CD4-positive, alpha-beta T cell treated with Interleukin-12 subunit alpha and Interleukin-12 subunit beta, for 1 hour (primary cell): Measurements from ENCODE around the gene OSTM1.
"Not testable (repeated sequence)": the region's sequence is repeated elsewhere in the genome, so short reads cannot be mapped to it uniquely, and the experiment has no call there.

ENCODE experiments used
- DNase-seq: peaks from one replicate; pipeline ENCODE4 v3.0.0-alpha.2; 2020

Gene OSTM1

DNA sequence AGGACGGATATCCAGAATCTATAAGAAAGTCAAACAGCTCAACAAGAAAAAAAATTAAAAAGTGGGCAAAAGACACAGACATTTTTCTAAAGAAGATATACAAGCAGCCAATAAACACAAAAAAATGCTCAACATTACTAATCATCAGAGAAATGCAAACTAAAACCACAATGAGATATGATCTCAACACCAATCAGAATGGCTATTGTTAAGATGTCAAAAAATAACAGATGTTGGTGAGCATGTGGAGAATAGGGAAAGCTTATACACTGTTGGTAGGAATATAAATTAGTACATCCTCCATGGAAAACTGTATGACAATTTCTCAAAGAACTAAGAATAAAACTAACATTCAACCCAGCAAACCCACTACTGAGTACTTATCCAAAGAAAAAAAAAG, 23.3 kb upstream of the OSTM1 start:
- no peak for DNase-seq

DNA sequence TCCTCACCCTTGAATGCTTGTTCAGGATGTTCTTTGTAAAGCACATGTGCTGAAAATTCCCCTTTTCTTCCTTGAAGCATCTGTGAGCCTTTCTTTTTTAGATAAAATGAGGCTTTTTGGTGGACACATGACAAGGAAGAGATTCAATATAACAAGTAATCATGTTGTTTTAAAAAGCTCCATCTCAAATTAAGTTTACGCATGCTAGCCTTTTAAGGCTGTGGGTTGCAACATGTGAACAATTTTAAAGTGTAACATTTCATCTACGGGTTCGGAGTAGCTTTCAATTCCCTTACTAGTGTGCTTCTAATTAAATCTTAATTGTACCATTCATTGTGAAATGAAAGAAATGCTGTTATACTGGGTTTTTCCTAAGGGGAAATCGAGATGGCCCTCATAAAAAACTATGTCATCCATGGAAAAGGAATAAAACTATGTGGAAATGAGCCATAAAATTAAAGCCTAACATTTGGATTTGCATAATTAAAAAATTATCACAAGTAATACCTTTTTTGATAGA, 19.3 kb upstream of the OSTM1 start:
- DNase-seq, result no peak

DNA sequence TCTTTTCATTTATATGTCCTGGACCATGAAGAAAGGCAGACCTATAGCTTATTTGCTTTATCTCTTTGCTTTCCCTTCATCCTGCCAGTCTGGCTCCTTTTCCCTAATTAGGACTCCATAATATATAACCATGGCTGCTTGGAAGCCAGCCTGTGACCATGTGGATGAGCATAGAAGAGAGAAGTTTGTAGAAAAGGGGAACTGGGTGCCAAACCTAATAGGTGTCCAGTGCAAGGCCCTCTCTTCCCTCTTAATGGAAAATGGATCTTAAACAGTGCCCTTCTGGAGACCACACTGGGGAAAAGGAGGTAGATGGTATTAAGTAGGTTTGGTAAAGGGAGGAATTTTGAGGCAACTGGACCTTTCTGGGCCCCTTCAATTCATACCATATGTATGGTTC, 16.7 kb upstream of the OSTM1 start:
- DNase-seq, result no peak

DNA sequence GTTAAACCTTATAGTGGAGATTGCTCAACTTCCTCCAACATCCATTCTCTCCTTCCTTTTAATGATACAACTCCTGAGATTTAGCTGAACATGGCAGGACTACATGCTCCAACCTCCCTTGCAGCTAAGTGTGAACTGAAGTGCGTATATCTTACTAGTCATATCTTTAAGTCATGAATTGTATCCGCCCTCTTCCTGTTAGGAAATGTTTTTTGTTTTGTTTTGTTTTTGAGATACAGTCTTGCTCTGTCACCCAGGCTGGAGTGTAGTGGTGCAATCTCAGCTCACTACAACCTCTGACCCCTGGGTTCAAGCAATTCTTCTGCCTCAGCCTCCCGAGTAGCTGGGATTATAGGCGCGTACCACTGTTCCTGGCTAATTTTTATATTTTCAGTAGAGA, 8.8 kb upstream of the OSTM1 start:
- no peak for DNase-seq

DNA sequence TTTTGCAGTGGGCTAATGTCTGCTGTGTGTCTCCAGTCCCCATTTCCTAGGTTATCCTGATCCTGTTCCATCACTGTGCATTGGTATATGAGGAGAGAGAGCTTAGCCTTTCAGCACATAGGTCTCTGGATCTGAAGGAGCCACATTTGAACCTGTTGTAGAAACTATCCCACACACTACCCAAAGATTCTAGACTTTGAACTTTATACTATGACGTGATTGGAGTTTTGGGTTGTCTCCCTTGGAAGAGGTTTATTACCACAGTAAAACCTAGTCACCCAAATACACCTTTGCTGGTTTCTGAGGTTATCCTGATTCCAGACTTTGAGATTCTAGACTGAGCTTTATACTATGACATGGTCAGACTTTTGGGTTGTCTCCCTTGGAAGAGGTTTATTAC, 8.0 kb upstream of the OSTM1 start:
- DNase-seq, result no peak

DNA sequence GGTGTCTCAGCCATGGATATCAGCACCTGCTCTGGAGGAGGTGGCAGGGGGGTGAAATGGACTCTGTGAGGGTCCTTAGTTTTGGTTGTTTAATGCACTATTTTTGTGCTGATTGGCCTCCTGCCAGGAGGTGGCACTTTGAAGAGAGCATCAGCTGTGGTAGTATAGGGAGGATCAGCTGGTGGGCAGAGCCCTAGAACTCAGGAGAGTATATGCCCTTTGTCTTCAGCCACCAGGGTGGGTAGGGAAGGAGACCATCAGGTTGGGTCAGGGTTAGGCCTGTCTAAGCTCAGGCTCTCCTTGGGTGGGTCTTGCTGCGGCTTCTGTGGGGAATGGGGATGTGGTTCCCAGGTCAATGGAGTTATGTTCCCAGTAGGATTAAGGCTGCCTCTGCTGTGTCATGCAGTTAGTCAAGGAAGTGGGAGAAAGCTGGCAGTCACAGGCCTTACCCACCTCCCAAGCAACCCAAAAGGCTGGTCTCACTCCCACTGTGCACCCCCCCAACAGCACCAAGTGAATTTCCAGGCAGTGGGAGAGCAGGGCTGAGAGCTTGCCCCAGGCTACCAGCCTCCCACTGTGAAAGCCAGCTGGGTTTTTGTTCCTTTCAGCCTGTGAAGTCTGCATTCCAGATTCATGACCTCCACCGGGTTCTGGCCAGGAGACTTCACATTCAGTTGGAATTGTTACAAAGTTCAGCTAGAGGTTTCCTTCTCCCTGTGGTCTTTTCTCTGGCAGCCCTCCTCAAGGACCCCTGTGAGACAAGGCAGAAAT, 5.7 kb upstream of the OSTM1 start:
- DNase-seq, result no peak

DNA sequence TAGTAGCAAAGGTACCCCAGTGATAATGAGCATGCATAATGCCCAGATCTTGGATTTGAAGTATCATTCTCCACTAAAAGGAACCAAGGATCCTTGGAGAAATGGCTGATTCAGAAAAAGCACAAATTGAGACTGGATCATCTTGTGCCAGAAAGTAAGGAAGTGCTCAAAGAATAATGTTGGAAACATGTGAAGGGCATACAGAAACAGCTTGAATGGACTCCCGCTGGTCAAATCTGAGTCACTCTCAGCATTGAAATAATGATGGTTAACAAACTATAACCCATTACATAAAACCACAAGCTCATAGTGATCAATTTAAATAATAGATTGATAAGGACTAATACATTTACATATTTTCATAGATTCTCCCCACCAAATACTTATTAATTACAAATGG, 3.6 kb upstream of the OSTM1 start:
- DNase-seq, result no peak

DNA sequence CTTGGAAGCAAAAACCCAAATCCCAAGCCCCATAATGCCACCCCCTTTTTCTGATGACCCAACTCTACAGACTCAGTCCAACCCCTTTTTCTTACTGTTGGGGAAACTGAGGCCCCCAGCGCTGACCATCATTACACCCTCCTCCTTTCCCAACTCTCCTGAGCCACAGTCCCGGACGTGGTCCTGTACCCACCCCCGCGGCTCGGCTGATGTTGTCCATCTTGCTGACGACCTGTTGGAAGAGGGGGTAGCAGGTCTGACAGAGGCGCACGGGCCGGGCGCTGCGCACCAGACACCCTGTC, 533 bp downstream of the OSTM1 start:
- DNase-seq, result no peak

DNA sequence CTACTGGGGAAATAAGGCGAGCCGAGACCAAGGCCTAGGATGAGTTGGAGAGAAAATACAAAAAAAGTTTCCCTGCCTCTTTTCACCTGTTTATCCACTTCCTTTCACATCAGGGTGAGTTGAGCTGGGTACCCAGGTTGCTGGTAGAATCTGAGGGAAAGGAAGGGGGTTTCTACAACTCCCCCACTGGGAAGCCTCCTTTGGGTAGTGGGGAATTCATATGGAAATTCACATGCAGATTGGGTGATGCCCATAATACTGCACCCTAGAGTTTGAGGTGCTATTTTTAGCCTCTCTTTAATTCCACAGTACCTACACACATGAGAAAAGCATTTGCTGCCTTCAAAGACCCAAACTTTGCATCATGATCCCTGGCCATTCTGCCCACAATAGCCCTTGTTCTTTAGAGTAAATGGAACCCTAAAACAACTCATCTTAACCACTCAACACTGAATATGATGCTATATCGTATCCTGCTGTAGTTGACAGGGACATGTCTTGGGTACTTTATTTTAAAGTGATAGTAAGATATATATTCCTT, 2.7 kb downstream of the OSTM1 start:
- DNase-seq, result no peak

DNA sequence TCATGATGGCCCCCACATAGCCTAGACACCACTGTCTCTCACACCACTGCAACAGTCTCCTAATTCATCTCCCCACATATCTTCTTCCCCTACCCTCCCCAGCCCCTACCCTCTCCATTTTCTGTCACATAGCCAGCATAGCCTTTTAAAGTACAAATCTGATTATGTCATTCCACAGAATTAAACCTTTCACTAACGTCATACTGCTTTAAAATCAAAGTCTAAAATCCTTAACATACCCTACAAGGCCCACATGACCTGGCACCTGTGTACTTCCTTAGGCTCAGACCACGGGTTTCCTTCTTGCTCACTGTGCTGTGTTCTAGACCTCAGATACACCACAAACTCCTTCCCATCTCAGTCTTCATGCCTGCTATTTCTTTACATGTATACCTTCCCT, 5.9 kb downstream of the OSTM1 start:
- peak; percentile 33 for DNase-seq

DNA sequence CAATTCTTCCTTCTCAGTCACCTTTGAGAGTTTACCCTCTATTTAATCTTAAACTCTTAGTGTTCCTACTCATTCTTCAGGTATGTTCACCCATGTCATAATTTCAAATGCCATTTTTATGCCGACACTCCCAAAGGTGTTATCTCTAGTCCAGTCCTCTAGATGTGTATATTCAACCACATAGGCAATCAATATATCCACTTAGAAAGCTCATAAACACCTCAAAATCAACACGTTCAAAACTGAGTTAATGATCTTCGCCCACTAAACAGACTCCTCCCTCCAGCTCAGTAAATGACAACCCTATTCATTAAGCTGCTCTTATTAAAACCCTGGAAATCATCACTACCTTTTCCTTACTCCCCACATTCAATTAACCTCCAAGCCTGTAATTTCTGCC, 6.4 kb downstream of the OSTM1 start:
- no peak for DNase-seq

DNA sequence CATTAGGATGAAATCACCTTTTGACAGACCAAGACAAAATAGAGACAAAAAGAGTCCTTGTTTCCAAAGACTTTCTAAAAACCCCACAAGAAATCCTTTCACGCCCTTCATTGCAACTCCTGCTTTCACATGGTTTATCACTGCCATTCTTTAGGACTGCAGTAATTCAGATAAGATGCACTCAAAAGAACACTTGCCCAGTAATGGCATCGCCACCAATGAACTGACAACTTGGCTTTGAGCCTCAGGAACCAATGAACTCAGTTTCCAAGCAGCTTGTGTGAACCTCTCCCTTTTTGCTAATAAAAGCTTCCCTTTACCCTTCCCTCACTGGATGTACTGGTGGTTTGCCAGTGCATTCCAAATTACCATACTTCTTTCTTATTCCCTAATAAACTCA, 21.8 kb downstream of the OSTM1 start:
- no peak for DNase-seq

DNA sequence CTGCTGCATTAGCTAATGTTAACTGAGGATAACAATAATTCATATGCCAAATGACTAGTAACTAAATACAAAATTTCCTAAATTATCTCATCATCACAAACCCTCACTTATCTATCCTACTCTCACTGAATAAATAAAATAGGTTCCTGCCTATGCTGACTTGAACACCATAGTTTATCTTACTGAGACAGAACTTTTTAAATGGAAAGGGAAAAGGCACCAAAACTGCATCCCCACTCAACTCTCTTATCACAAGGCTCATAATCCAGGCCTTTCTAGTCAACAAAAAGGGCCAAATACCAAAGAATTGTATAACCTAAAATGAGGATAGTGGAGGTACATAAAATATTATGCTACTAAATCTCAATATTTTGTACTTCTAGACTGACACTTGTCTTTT, 23.1 kb downstream of the OSTM1 start:
- DNase-seq, result no peak

DNA sequence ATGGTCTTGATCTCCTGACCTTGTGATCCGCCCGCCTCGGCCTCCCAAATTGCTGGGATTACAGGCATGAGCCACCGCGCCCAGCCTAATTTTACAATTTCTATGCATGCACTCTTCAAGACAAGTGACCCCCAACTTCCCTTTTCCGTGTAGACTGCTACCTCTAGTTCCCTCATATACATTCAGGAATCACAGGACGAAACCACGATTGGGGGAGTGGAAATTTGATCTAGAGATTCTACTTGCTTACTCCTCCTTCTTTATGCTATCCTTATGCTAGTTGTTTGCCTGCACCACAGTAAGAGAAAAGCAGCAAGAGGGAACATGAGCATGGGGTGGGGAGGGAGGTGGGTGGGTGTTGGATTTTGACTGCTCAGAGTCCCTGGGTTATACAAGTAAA, 34.9 kb downstream of the OSTM1 start:
- no peak for DNase-seq

DNA sequence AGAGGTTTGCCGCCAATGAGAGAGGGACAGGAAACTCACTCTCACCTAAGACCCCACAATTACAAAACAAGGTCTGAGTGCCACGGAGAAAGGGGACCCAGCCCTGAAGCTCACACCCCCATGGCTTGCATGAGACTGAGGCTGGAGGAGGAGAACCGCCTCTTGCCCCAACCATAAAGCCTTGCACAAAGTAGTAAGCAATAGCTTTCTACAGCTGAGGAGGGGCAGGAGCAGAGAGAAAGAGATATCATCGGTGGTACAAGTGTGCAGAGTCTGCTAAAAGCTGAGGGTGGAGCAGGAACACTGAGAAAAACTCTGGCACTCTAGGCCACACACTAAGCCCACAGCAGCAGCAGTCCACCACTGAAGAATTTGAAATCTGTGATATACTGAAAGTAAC, 37.7 kb downstream of the OSTM1 start:
- no peak for DNase-seq

DNA sequence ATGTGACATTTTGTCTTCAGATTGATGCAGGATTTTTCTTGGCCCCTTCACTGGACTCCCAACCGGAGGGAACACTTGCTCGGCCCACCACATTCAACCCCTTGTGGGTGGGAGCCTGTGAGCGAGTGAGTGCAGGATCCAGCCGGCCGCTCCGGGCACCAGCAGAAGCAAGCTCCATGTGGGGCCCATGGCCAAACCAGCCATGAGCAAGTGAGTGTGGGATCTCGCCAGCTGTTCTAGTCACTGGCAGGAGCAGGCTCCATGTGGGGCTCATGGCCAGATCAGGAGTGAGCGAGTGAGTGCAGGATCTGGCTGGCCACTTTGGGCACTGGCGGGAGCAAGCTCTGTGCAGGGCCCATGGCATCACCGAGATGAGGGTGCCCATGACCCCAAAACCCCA, 42.6 kb downstream of the OSTM1 start:
- DNase-seq, result no peak

DNA sequence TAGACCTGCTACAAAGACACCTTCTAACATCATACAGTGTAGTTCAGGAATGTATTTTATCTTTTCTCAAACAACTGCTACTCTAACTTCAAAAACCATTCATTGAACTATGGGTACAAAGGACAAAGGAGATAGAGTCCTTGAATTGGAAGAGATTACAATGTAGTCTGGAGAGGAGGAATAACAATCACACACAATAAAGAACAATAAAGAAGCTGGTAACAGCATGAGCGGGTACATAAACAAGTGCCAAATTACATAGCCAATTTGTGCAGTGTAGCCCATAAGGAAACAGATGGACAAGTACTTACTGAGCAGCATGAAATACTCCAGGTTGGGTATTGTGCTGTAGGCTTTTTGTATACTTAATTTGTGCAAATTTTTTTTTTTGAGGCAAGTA, 44.3 kb downstream of the OSTM1 start:
- no peak for DNase-seq

DNA sequence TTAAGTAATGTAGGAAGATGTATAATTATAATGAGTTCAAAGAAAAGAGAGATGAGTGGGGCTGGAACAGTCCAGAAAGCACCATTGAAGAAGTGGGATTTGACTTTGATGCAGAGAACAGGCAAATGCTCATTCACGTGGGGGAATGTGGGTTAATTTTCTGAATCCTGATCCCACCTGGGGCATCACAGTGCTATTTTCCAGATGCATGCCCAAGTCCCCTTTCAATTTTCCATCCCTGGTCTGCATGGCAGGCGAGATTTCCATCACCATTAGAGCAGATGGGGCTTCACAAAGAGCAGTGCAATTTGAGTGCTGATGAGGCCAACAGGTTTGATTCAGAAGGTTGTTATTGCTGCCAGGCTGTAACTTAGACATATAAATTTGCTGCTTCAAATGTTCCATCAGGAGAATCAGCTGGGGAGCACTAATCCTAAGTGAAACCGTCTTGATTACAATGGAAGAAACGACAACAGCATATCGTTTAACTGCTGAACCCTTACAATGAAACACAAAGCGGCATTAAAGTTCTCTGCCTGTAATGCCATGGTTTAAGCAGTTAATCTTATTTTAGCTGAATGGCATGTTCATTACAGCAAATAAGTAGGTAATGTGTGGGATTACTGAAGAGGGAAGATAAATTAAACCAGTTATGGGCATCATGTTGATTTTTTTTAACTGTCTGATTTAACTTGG, 45.2 kb downstream of the OSTM1 start:
- no peak for DNase-seq

DNA sequence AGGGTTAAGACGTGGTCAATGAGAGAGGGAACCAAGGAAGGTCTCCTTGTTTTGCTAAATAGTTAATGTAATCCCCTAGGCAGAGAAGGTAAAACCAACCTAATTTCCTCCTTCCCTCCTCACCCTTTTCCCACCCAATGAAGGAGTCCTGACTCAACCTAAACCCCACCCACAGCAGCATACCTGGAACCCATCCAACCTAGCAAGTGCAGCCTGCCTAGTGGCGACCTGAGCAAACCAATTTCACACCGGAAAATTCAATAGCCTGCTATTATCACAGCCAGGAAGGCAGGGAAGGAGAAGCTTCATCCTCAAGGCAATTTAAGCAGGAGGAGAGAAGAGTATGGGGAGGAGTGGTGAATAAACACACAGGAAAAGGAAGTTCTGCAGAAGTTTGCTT, 46.9 kb downstream of the OSTM1 start:
- DNase-seq, result no peak

DNA sequence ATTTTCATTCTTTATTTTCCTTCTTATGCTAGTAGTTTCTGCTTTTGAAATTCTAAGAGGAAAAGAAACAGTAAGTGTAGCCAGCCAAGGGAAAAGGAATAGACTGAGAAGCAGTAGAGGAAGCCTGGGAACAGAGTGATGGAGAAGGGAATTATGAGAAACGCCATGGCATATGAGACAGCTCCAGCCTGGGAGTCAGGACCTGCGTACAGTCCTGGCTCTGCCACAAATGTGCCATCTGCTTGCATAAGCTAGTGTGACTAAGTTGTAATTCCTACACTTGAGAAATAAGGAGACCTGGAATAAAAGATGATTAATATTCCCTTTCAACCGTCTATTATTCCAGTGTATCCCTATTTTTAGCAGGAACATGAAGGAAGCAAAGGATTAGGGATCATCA, 47.5 kb downstream of the OSTM1 start:
- DNase-seq, result no peak

DNA sequence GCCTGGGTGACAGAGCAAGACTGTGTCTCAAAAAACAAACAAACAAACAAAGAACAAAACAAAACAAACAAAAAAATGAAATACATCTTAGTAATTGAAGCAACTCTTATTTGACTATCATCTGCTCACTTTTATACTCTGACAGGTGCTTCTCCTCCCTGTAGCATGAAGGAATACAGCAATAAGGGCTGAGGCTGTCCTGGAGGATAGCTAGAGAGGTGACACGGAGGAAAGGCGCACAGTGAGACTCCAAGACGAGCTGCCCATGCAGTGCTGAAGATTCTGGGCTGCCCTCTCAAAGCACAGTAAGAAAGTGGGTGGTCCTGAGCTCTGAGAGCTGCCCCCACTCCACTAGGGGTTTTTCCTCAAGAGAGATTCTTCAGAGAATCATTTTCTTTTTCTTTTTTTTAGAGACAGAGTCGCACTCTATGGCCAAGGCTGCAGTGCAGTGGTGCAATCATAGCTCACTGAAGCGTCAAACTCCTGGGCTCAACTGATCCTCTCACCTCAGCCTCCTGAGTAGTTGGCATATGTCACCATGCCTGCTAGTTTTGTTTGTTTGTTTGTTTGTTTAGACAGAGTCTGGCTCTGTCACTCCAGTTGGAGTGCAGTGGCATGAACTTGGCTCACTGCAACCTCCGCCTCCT, 50.0 kb downstream of the OSTM1 start:
- no peak for DNase-seq

DNA sequence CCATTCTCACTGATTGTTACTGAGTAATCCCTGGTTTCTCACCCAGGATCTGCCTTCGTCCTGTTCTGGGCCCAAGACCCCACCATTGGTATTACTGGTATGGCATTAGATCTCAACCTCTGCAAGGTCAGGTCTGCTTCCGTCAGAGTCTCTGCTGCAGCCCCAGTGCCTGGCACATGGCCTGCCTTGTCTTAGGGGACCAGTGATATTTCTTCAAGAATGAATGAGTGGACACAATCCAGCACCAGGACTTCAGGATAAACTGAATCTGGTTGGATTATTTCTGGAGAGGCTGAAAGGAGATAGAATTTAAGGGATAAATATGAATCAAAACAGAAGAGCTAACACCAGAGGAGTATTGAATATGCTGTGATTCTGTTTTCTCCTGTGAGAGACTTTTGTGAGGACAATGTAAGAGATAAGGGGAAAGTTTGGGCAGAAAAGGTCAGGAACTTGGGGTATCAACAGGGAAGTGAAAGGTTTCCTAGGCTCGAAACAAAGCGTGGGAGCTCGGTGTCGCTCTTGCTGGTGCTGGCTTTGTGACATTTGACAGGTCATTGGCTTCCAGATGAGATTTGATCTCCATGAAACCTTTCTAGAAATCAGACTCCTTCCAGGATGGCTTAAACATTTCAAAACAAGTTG, 53.9 kb downstream of the OSTM1 start:
- DNase-seq, result no peak

DNA sequence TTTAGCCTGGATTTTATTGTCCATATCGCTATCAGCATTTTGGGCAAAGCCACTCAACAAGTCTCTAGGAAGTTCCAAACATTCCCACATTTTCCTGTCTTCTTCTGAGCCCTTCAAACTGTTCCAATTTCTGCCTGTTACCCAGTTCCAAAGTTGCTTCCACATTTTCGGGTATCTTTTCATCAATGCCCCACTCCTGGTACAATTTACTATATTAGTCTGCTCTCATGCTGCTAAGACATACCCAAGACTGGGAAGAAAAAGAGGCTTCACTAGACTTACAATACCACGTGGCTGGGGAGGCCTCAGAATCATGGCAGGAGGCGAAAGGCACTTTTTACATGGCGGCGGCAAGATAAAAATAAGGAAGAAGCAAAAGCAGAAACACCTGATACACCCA, 58.3 kb downstream of the OSTM1 start:
- not testable (repeated sequence) for DNase-seq
